ENCODE results near the gene AOC3. TPM values are rescaled to one million over a fixed set of nuclear protein-coding genes. Genes with fewer than 3 reads are reported as not detected.

The AOC3 gene
- total and polyA plus RNA-seq, 2 of the 13 experiments (the other 11 are each of a cell fraction or from before 2014, with no cell fraction given): 8.7 to 51.7 TPM

DNA sequence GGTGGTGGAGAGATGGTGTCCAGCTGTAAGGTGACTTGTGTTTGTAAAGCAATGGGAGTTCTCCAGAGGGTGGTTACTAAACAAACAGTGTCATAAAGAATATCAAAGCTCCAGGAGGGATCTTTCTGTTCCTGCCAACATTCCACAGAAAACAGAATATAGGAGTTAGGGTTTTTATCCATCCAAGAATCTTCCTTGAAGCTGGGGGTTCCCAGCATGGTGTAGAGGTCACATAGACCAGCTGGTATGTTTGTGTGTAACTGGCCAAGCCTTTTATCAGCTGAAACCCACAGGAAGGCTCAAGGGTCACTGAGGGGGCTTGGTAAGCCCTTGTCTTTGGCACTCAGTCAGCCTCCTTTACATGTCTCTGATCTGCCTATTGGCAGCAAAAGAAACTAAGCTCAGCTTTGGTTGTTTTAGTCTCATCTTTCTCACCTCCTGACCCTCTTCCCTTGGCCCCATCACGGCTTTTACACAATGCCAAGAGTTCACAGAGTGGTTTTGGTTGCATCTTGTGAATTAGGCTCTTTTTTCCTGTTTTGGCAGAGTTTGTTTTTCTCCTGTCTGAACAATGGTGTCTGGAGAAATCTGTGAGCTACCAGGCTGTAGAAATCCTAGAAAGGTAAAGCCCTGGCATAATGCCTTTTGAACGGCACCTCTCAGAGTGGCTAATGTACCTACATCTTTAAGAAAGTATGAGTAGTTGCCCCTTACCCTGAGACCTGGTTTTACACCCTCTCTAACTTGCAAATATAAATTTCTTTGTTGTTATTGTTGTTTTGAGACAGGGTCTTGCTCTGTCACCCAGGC, 47.7 kb upstream of the AOC3 start (continued):
- TF ChIP-seq, protein P1, sequence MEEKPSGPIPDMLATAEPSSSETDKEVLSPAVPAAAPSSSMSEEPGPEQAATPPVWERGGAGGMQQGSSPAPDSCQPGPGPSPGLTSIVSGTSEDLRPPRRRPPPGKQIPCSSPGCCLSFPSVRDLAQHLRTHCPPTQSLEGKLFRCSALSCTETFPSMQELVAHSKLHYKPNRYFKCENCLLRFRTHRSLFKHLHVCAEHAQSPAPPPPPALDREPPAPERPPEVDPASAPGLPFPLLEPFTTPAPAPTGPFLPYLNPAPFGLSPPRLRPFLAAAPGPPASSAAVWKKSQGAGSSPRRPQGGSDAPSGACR (CRISPR knock-in tag; IDR thresholded peaks at IDR 0.05): 0 out of 2 replicates have a peak, but pooled peaks have one; percentile 3
- no peak for TF ChIP-seq SUZ12 (IDR thresholded peaks at IDR 0.05; ENCODE audit: low read depth, low read length)
- TF ChIP-seq, protein P2, sequence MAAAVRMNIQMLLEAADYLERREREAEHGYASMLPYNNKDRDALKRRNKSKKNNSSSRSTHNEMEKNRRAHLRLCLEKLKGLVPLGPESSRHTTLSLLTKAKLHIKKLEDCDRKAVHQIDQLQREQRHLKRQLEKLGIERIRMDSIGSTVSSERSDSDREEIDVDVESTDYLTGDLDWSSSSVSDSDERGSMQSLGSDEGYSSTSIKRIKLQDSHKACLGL (CRISPR knock-in tag; IDR thresholded peaks at IDR 0.05): no peak
- TF ChIP-seq, protein P3, sequence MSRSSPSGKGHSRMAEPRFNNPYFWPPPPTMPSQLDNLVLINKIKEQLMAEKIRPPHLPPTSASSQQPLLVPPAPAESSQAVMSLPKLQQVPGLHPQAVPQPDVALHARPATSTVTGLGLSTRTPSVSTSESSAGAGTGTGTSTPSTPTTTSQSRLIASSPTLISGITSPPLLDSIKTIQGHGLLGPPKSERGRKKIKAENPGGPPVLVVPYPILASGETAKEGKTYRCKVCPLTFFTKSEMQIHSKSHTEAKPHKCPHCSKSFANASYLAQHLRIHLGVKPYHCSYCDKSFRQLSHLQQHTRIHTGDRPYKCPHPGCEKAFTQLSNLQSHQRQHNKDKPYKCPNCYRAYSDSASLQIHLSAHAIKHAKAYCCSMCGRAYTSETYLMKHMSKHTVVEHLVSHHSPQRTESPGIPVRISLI (CRISPR knock-in tag; IDR thresholded peaks at IDR 0.05; ENCODE audit: borderline replicate concordance): no peak
- TF ChIP-seq GTF2F1 (IDR thresholded peaks at IDR 0.05; ENCODE audit: low read length): no peak
- no peak for TF ChIP-seq AGO2 (optimal IDR thresholded peaks at IDR 0.05; ENCODE audit: low read depth, low read length)
- TF ChIP-seq, protein P4, sequence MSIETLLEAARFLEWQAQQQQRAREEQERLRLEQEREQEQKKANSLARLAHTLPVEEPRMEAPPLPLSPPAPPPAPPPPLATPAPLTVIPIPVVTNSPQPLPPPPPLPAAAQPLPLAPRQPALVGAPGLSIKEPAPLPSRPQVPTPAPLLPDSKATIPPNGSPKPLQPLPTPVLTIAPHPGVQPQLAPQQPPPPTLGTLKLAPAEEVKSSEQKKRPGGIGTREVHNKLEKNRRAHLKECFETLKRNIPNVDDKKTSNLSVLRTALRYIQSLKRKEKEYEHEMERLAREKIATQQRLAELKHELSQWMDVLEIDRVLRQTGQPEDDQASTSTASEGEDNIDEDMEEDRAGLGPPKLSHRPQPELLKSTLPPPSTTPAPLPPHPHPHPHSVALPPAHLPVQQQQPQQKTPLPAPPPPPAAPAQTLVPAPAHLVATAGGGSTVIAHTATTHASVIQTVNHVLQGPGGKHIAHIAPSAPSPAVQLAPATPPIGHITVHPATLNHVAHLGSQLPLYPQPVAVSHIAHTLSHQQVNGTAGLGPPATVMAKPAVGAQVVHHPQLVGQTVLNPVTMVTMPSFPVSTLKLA (IDR thresholded peaks at IDR 0.05): no peak
- TF ChIP-seq CBX1 (IDR thresholded peaks at IDR 0.05; ENCODE audit: low read depth): no peak
- TF ChIP-seq, protein P5, sequence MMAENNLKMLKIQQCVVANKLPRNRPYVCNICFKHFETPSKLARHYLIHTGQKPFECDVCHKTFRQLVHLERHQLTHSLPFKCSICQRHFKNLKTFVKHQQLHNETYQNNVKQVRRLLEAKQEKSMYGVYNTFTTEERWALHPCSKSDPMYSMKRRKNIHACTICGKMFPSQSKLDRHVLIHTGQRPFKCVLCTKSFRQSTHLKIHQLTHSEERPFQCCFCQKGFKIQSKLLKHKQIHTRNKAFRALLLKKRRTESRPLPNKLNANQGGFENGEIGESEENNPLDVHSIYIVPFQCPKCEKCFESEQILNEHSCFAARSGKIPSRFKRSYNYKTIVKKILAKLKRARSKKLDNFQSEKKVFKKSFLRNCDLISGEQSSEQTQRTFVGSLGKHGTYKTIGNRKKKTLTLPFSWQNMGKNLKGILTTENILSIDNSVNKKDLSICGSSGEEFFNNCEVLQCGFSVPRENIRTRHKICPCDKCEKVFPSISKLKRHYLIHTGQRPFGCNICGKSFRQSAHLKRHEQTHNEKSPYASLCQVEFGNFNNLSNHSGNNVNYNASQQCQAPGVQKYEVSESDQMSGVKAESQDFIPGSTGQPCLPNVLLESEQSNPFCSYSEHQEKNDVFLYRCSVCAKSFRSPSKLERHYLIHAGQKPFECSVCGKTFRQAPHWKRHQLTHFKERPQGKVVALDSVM (CRISPR knock-in tag; IDR thresholded peaks at IDR 0.05): no peak
- TF ChIP-seq, protein P6, sequence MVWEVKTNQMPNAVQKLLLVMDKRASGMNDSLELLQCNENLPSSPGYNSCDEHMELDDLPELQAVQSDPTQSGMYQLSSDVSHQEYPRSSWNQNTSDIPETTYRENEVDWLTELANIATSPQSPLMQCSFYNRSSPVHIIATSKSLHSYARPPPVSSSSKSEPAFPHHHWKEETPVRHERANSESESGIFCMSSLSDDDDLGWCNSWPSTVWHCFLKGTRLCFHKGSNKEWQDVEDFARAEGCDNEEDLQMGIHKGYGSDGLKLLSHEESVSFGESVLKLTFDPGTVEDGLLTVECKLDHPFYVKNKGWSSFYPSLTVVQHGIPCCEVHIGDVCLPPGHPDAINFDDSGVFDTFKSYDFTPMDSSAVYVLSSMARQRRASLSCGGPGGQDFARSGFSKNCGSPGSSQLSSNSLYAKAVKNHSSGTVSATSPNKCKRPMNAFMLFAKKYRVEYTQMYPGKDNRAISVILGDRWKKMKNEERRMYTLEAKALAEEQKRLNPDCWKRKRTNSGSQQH (CRISPR knock-in tag; IDR thresholded peaks at IDR 0.05; ENCODE audit: low read depth): no peak
- TF ChIP-seq ZNF737 (CRISPR knock-in tag; IDR thresholded peaks at IDR 0.05; ENCODE audit: borderline replicate concordance): no peak
- TF ChIP-seq, protein P7, sequence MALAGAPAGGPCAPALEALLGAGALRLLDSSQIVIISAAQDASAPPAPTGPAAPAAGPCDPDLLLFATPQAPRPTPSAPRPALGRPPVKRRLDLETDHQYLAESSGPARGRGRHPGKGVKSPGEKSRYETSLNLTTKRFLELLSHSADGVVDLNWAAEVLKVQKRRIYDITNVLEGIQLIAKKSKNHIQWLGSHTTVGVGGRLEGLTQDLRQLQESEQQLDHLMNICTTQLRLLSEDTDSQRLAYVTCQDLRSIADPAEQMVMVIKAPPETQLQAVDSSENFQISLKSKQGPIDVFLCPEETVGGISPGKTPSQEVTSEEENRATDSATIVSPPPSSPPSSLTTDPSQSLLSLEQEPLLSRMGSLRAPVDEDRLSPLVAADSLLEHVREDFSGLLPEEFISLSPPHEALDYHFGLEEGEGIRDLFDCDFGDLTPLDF (CRISPR knock-in tag; IDR thresholded peaks at IDR 0.05): no peak
- TF ChIP-seq PAF1 (CRISPR knock-in tag; IDR thresholded peaks at IDR 0.05): no peak
- peak; percentile 60; the same call in 1 of the 2 replicates for TF ChIP-seq ZNF232 (CRISPR knock-in tag; IDR thresholded peaks at IDR 0.05; ENCODE audit: borderline replicate concordance)
- TF ChIP-seq, protein P8, sequence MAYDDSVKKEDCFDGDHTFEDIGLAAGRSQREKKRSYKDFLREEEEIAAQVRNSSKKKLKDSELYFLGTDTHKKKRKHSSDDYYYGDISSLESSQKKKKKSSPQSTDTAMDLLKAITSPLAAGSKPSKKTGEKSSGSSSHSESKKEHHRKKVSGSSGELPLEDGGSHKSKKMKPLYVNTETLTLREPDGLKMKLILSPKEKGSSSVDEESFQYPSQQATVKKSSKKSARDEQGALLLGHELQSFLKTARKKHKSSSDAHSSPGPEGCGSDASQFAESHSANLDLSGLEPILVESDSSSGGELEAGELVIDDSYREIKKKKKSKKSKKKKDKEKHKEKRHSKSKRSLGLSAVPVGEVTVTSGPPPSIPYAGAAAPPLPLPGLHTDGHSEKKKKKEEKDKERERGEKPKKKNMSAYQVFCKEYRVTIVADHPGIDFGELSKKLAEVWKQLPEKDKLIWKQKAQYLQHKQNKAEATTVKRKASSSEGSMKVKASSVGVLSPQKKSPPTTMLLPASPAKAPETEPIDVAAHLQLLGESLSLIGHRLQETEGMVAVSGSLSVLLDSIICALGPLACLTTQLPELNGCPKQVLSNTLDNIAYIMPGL (CRISPR knock-in tag; IDR thresholded peaks at IDR 0.05; ENCODE audit: borderline replicate concordance in 1 of 2, low read depth in 1 of 2): no peak
- TF ChIP-seq AHR (CRISPR knock-in tag; IDR thresholded peaks at IDR 0.05): no peak

Data from HepG2 (cell line).